Measurements from ENCODE around the gene PEDS1. TPM values are rescaled to one million over a fixed set of nuclear protein-coding genes. Genes with fewer than 3 reads are reported as not detected.

The PEDS1 gene
- total and polyA plus RNA-seq, 10 of the 15 experiments (the other 5 are each of a cell fraction or from before 2014, with no cell fraction given), result 1.7 to 25.6 (median 16.8) TPM

GRCh38 chr20:50130356-50130723 lies 23.2 kb downstream of the PEDS1 start (continued):
- TF ChIP-seq ZBTB11 (CRISPR knock-in tag; IDR thresholded peaks at IDR 0.05), result no peak
- TF ChIP-seq CTCF (IDR thresholded peaks at IDR 0.05 in 2 of 3, conservative IDR thresholded peaks at IDR 0.05 in 1 of 3; ENCODE audit: control insufficient read depth in 2 of 3, extremely low read depth in 1 of 3, insufficient read depth in 1 of 3, low read depth in 3 of 3, low read length in 3 of 3), result no peak
- no peak for TF ChIP-seq RFX5 (IDR thresholded peaks at IDR 0.05; ENCODE audit: low read depth, low read length)

GRCh38 chr20:50129662-50130355 lies 23.7 kb downstream of the PEDS1 start:
- H3K36me3 ChIP-seq (ENCODE audit: control insufficient read depth in 2 of 2, insufficient read depth in 2 of 2, low read length in 1 of 2), result peaks cover 21 to 50% of the 10 kb centered on the region in 2 experiments
- no peaks in the 10 kb centered on the region for H4K20me1 ChIP-seq (ENCODE audit: control insufficient read depth, insufficient read depth)
- ChIA-PET SMC1A (ENCODE audit: uncharacterized antibody, unreplicated experiment) (no interaction called here), POLR2A (no interaction called here), CTCF (no interaction called here), RAD21 (ENCODE audit: unreplicated experiment) (no interaction called here)
- in situ Hi-C loops (cut with MboI) (no loop called here), intact Hi-C loops (cut with micrococcal nuclease; ENCODE audit: unreplicated experiment) (no loop called here)
- no TSS peak for BruUV-seq (replicated peaks)
- H3K4me2 ChIP-seq (ENCODE audit: control insufficient read depth, insufficient read depth), result no peak overlapping the region
- FAIRE-seq, result no peak
- H3K79me2 ChIP-seq (ENCODE audit: control insufficient read depth, insufficient read depth, low read length), result no peaks in the 10 kb centered on the region
- H3K9ac ChIP-seq (ENCODE audit: control insufficient read depth, insufficient read depth, low read length), result no peak overlapping the region
- H3K27ac ChIP-seq (ENCODE audit: control insufficient read depth, insufficient read depth), result no peak overlapping the region
- no peak overlapping the region for H3K4me3 ChIP-seq
- WGBS (ENCODE audit: insufficient coverage, insufficient replicate concordance, low lambda C conversion rate, missing lambda C conversion rate), result 85% methylated on average over 12 of the region's 13 CpGs
- no peaks in the 10 kb centered on the region for H3K27me3 ChIP-seq (replicated peaks in 1 of 2; ENCODE audit: control insufficient read depth in 2 of 2, insufficient read depth in 2 of 2, low read length in 1 of 2)
- no peak overlapping the region for H2AFZ ChIP-seq (ENCODE audit: control insufficient read depth, low read depth, low read length)
- DNase-seq (ENCODE audit: low read depth, low spot score), result no peak
- ATAC-seq, result peak; percentile 50
- no peaks in the 10 kb centered on the region for H3K9me3 ChIP-seq (replicated peaks; ENCODE audit: control insufficient read depth, insufficient read depth, low read length)
- no peaks in the 10 kb centered on the region; the same call in 1 of the 2 replicates for H3K4me1 ChIP-seq (ENCODE audit: control insufficient read depth, insufficient read depth, low read length)
- peak; percentile 71 for TF ChIP-seq USF1 (IDR thresholded peaks at IDR 0.05; ENCODE audit: borderline replicate concordance, extremely low read length, insufficient read depth, low read depth, low read length)
- TF ChIP-seq ZBTB11 (CRISPR knock-in tag; IDR thresholded peaks at IDR 0.05), result no peak
- TF ChIP-seq NFYB (IDR thresholded peaks at IDR 0.05; ENCODE audit: insufficient read depth, low read depth, low read length), result peak; percentile 55; the same call in 1 of the 2 replicates
- no peak for TF ChIP-seq TCF3 (IDR thresholded peaks at IDR 0.05; ENCODE audit: borderline replicate concordance, insufficient read depth, low read depth, low read length)
- TF ChIP-seq IRF5 (IDR thresholded peaks at IDR 0.05; ENCODE audit: borderline replicate concordance), result no peak
- TF ChIP-seq LARP7 (IDR thresholded peaks at IDR 0.05), result no peak
- no peak for TF ChIP-seq SMAD5 (IDR thresholded peaks at IDR 0.05; ENCODE audit: low read depth)

All from GM12878 (cell line).